NCI-H460 (cell line): Measurements from ENCODE around the gene KRTAP10-11. TPM values are rescaled to one million over a fixed set of nuclear protein-coding genes. Genes with fewer than 3 reads are reported as not detected.
"Not testable (repeated sequence)": the region's sequence is repeated elsewhere in the genome, so short reads cannot be mapped to it uniquely, and the experiment has no call there.

Experiments
- DNase-seq: peaks from one replicate; pipeline ENCODE4 v3.0.0-alpha.2; 2016; ENCODE audit warnings: low read depth; ENCODE audit errors: extremely low read depth
- total RNA-seq: library from RNA; depleted of rRNA; stranded (reverse); fragments of >200 nt; shearing (Covaris generic); gene quantifications from 2 replicates; pipeline ENCODE4 v1.2.3, GENCODE V29; 2014

Gene KRTAP10-11
- total RNA-seq, 1 experiment from 2014 or later: not detected

- DNase-seq: no peak
Observed at GRCh38 chr21:44614961-44615391, 31.2 kb upstream of the KRTAP10-11 start.

DNA sequence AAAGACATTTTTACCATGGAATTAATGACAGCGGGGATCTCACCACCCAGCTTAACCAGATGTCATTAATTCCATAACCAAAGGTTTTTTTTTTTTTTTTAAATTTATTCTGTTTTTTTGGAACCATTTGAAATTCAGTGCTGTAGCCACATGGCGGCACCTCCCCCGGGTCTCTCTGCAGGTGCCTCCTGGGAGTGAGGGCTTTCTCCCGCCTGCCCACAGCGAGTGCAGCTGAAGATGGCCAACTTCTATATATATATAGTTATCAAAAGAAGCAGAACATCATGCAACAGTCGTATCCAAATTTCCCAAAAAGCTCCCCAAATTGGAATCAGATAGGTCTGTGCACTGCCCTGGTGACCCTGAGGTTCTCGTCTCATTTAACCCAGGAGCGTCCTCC lies 30.7 kb upstream of the KRTAP10-11 start:
- no peak for DNase-seq

GRCh38 chr21:44615911-44616590 lies 30.2 kb upstream of the KRTAP10-11 start:
- DNase-seq: no peak

DNA sequence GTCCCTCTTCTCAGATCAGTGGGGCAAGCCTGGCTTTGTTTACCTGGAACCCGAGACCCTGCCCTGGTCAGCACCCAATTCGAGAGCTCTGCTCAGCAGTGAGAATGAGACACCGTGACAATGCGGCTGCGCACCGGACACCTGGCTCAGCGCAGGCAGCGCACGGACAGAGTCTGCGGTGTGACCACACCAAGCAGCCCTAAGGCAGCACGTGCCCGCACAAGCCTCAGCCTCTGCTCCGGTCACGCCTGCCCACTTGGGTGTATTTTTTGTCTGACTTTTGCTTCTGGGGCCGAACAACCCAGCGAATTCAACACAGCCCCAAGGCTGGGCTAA lies 29.7 kb upstream of the KRTAP10-11 start:
- DNase-seq: no peak

DNA sequence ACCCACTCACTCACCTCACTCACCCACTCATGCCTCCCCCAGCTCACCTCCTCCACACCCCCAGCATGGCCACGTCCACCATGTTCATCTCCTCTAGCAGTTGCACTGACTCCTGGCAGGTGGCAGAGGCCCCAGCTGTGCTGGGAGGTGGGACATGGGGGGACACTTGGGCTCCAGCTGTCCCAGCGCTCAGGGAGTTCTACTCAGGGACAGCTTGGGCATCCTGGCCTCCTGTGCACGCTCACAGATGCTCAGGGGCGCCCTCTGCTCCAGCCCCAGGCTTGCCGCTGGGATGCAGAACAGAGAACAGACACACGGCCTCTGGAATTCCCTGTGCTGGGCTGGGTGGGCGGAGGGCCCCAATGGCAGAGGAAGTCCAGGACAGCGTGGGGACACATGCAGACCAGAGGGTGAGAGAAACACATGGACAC lies 29.1 kb upstream of the KRTAP10-11 start:
- DNase-seq: no peak

GRCh38 chr21:44618504-44618903 lies 27.7 kb upstream of the KRTAP10-11 start:
- no peak for DNase-seq

- DNase-seq: no peak
Observed at GRCh38 chr21:44618909-44619308, 27.3 kb upstream of the KRTAP10-11 start.

DNA sequence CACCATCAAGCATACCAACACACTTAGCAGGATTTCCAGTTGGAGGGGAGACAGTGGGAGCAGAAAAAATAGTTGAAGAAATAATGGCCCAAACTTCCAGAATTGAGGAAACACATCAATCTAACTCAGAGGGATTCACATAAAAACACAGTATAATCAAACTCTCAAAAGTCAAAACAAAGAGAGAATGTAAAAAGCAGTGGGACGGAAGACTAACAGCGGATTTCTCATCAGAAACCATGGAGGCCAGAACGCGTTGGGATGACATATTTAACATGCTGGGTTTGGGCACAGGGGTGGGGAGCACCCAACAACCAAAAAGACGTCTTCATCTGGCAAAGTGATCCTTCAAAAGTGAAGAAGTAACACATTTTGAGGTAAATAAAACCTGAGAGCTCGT lies 26.3 kb upstream of the KRTAP10-11 start:
- no peak for DNase-seq

GRCh38 chr21:44623575-44623974 lies 22.6 kb upstream of the KRTAP10-11 start:
- no peak for DNase-seq

GRCh38 chr21:44625756-44626155 lies 20.5 kb upstream of the KRTAP10-11 start:
- no peak for DNase-seq

GRCh38 chr21:44626262-44626661 lies 20.0 kb upstream of the KRTAP10-11 start:
- DNase-seq: no peak

GRCh38 chr21:44626673-44627143 lies 19.5 kb upstream of the KRTAP10-11 start, which contains the start of gene KRTAP10-9:
TSS of gene KRTAP10-9 (plus strand) at chr21:44627093. CDS start at chr21:44627172, 79 bp downstream.
- DNase-seq: no peak

DNA sequence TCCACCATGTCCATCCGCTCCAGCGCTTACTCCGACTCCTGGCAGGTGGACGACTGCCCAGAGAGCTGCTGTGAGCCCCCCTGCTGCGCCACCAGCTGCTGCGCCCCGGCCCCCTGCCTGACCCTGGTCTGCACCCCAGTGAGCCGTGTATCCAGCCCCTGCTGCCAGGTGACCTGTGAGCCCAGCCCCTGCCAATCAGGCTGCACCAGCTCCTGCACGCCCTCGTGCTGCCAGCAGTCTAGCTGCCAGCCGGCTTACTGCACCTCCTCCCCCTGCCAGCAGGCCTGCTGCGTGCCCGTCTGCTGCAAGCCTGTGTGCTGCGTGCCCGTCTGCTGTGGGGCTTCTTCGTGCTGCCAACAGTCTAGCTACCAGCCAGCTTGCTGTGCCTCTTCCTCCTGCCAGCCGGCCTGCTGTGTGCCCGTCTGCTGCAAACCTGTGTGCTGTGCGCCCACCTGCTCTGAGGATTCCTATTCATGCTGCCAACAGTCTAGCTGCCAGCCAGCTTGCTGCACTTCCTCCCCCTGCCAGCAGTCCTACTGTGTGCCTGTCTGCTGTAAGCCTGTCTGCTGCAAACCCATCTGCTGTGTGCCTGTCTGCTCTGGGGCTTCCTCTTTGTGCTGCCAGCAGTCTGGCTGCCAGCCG lies 18.9 kb upstream of the KRTAP10-11 start:
- DNase-seq: not testable (repeated sequence)

GRCh38 chr21:44627831-44628233 lies 18.4 kb upstream of the KRTAP10-11 start:
- DNase-seq: not testable (repeated sequence)

GRCh38 chr21:44628707-44629391 lies 17.4 kb upstream of the KRTAP10-11 start:
- no peak for DNase-seq

DNA sequence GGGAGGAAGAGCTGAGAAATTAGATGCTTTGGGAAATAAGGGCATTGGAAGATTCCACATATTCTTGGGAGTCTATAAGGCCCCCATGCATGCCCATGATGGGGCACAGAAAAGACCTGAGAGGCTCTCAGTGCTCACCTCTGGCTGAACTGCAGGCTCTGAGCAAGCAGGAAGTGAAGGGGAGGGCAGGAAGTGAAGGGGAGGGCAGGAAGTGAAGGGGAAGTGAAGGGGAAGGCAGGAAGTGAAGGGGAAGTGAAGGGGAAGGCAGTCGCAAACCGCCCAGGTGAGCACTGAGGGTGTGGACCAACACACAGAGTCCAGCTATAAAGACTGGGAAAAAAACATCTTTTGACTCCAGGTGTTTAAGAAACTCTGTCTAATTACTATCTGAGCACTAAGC lies 15.8 kb upstream of the KRTAP10-11 start:
- no peak for DNase-seq

- DNase-seq: no peak
Observed at GRCh38 chr21:44632067-44632466, 14.1 kb upstream of the KRTAP10-11 start.

- no peak for DNase-seq
Observed at GRCh38 chr21:44636209-44637017, 9.8 kb upstream of the KRTAP10-11 start.

- no peak for DNase-seq
Observed at GRCh38 chr21:44637018-44637850, 9.0 kb upstream of the KRTAP10-11 start, which contains the start of gene KRTAP10-10. TSS of gene KRTAP10-10 (plus strand) at chr21:44637356. CDS start at chr21:44637418, 62 bp downstream.
